ENCODE results near the gene PEX11G. TPM values are rescaled to one million over a fixed set of nuclear protein-coding genes. Genes with fewer than 3 reads are reported as not detected.

Gene PEX11G
- total RNA-seq, 4 donors from 2014 or later, result 2.2 to 14.5 (median 8.9) TPM

DNA sequence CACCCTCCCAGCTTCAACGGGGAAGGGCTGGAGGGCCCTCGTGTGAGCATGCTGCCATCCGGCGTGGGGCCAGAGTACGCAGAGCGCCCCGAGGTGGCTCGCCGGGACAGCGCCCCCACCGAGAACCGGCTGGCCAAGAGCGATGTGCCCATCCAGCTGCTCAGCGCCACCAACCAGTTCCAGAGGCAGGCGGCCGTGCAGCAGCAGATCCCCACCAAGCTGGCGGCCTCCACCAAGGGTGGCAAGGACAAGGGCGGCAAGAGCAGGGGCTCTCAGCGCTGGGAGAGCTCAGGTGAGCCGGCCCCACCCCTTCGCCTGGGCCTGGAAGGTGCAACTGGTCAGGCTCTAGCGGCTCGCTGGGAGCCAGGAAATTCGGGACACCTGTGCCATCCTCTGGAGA is 20.0 kb downstream of the PEX11G start:
- TF ChIP-seq, protein P1, sequence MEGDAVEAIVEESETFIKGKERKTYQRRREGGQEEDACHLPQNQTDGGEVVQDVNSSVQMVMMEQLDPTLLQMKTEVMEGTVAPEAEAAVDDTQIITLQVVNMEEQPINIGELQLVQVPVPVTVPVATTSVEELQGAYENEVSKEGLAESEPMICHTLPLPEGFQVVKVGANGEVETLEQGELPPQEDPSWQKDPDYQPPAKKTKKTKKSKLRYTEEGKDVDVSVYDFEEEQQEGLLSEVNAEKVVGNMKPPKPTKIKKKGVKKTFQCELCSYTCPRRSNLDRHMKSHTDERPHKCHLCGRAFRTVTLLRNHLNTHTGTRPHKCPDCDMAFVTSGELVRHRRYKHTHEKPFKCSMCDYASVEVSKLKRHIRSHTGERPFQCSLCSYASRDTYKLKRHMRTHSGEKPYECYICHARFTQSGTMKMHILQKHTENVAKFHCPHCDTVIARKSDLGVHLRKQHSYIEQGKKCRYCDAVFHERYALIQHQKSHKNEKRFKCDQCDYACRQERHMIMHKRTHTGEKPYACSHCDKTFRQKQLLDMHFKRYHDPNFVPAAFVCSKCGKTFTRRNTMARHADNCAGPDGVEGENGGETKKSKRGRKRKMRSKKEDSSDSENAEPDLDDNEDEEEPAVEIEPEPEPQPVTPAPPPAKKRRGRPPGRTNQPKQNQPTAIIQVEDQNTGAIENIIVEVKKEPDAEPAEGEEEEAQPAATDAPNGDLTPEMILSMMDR (IDR thresholded peaks at IDR 0.05), result no peak
- TF ChIP-seq EP300 (IDR thresholded peaks at IDR 0.05; ENCODE audit: low read depth) (no peak), POLR2A (IDR thresholded peaks at IDR 0.05) (no peak), POLR2AphosphoS5 (IDR thresholded peaks at IDR 0.05) (no peak)
- H3K9me3 ChIP-seq, result no peaks in the 10 kb centered on the region
- intact Hi-C loops (cut with DNase I; ENCODE audit: low total_unique reads), result no loop called here
- peaks cover 0 to 48% (median 17%) of the 10 kb centered on the region in 4 donors for H3K36me3 ChIP-seq
- no peak overlapping the region for H3K27ac ChIP-seq
- in situ Hi-C loops (cut with MboI; ENCODE audit: low pct_ligation_motif_present in 1 of 4, low pct_unique_long_range_greater_than_20kb in 1 of 4, low sequenced_read_pairs in 3 of 4), result no loop called here
- H3K4me3 ChIP-seq, result no peak overlapping the region
- 90% methylated on average over 21 of the region's 24 CpGs; no CpG with 5 or more reads in 1 of the 2 donors for WGBS, 2 donors (ENCODE audit: low coverage in 1 of 2)
- no peaks in the 10 kb centered on the region for H3K27me3 ChIP-seq
- no peaks in the 10 kb centered on the region for H3K4me1 ChIP-seq
- DNase-seq, result no peak

DNA sequence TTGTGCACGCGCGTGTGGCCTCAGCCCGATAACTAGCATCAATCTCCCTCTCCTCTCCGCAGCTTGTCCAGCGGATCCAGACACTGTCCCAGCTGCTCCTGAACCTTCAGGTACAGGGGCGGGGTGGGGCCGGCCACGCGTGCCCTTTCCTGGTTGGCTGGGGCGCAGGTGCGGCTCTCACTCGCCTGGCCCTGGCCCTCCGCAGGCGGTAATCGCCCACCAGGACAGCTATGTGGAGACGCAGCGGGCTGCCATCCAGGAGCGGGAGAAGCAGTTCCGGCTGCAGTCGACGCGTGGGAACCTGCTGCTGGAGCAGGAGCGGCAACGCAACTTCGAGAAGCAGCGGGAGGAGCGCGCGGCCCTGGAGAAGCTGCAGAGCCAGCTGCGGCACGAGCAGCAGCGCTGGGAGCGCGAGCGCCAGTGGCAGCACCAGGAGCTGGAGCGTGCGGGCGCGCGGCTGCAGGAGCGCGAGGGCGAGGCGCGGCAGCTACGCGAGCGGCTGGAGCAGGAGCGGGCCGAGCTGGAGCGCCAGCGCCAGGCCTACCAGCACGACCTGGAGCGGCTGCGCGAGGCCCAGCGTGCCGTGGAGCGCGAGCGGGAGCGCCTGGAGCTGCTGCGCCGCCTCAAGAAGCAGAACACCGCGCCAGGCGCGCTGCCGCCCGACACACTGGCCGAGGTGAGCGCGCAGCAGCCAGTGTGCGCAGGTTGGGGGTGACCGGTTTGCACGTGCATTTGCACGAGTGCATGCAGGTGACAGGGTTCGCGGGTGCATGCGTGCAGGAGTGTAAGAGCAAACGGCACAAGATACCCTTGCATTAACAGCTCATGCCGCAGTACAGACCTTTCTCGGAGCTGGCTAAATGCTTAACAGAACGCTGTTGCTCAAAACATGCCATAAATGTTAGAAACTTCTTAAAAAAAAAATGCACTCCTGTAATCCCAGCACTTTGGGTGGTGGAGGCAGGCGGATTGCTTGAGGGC is 21.5 kb downstream of the PEX11G start:
- DNase-seq, result no peak
- in situ Hi-C loops (cut with MboI; ENCODE audit: low pct_ligation_motif_present in 1 of 4, low pct_unique_long_range_greater_than_20kb in 1 of 4, low sequenced_read_pairs in 3 of 4), result no loop called here
- Histone ChIP-seq H3K27ac (no peak overlapping the region), H3K27me3 (no peaks in the 10 kb centered on the region), H3K4me3 (no peak overlapping the region), H3K36me3 (peaks cover 0 to 50% (median 23%) of the 10 kb centered on the region in 4 donors), H3K4me1 (no peaks in the 10 kb centered on the region), H3K9me3 (no peaks in the 10 kb centered on the region)
- 96 to 100% methylated on average over 1 to 86 of the region's 86 CpGs for WGBS, 2 donors (ENCODE audit: low coverage in 1 of 2)
- intact Hi-C loops (cut with DNase I; ENCODE audit: low total_unique reads), result no loop called here
- no peak for TF ChIP-seq EP300 (IDR thresholded peaks at IDR 0.05; ENCODE audit: low read depth)
- TF ChIP-seq, protein P1 (IDR thresholded peaks at IDR 0.05), result no peak
- TF ChIP-seq POLR2AphosphoS5 (IDR thresholded peaks at IDR 0.05), result no peak
- no peak for TF ChIP-seq POLR2A (IDR thresholded peaks at IDR 0.05)

DNA sequence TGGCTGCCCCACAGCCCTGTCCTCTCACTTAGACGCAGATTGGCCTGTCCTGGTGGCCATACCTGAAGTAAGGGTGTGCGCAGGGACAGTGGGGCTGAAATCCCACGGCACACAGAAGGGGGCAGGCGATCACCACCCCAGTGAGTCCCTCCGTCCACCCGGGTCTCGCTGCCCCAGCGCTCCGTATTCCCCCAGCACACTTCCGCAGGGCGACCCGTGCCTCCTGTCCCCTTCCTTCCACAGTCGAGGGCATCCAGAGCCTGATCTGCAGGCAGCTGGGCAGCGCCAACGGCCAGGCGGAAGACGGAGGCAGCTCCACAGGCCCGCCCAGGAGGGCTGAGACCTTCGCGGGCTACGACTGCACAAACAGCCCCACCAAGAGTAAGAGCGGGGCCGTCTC is 25.3 kb downstream of the PEX11G start:
- TF ChIP-seq POLR2AphosphoS5 (IDR thresholded peaks at IDR 0.05), result no peak
- no peak for TF ChIP-seq POLR2A (IDR thresholded peaks at IDR 0.05)
- TF ChIP-seq, protein P1 (IDR thresholded peaks at IDR 0.05), result no peak
- no peak for TF ChIP-seq EP300 (IDR thresholded peaks at IDR 0.05; ENCODE audit: low read depth)
- H3K4me3 ChIP-seq, result no peak overlapping the region
- intact Hi-C loops (cut with DNase I; ENCODE audit: low total_unique reads), result no loop called here
- in situ Hi-C loops (cut with MboI; ENCODE audit: low pct_ligation_motif_present in 1 of 4, low pct_unique_long_range_greater_than_20kb in 1 of 4, low sequenced_read_pairs in 3 of 4), result no loop called here
- no peaks in the 10 kb centered on the region for H3K4me1 ChIP-seq
- WGBS, 2 donors (ENCODE audit: low coverage in 1 of 2), result 94% methylated on average over 23 of the region's 23 CpGs; no CpG with 5 or more reads in 1 of the 2 donors
- H3K9me3 ChIP-seq, result no peaks in the 10 kb centered on the region
- no peak for DNase-seq
- no peaks in the 10 kb centered on the region for H3K27me3 ChIP-seq
- H3K36me3 ChIP-seq, result peaks cover 0 to 54% (median 27%) of the 10 kb centered on the region in 4 donors
- H3K27ac ChIP-seq, result no peak overlapping the region

DNA sequence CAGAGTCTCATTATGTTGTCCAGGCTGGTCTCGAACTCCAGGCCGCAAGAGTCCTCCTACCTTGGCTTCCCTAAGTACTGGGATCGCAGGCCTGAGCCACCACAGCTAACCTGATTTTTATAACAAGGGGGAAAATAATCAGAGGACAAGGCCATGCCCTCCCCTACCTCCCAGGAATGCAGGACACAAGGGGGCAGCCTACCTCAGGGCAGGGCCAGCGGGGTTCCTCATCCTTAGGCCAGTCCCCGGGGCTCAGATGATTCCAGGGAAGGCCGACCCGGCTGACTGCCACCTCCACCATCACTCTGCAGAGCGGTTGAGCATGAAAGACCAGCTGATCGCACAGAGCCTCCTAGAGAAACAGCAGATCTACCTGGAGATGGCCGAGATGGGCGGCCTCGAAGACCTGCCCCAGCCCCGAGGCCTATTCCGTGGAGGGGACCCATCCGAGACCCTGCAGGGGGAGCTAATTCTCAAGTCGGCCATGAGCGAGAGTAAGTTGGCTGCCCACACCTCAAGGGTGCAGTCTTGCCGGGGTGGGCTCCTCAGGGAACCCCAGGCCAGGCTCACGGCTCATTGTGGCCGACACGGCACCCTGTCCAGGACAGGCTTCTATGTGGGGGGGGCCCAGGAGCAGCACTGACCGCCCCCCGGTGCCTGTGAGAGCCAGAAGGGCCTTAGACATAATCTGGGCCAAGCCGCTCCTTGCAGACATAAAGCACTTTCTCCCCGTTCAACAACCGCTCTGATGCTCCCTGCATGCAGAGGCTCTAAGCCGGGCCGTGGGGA is 26.8 kb downstream of the PEX11G start:
- WGBS, 2 donors (ENCODE audit: low coverage in 1 of 2), result 93% methylated on average over 27 of the region's 28 CpGs; no CpG with 5 or more reads in 1 of the 2 donors
- no peak overlapping the region for H3K27ac ChIP-seq
- H3K27me3 ChIP-seq, result no peaks in the 10 kb centered on the region
- no peaks in the 10 kb centered on the region for H3K9me3 ChIP-seq
- intact Hi-C loops (cut with DNase I; ENCODE audit: low total_unique reads) (no loop called here), in situ Hi-C loops (cut with MboI; ENCODE audit: low pct_ligation_motif_present in 1 of 4, low pct_unique_long_range_greater_than_20kb in 1 of 4, low sequenced_read_pairs in 3 of 4) (no loop called here)
- H3K36me3 ChIP-seq, result peaks cover 0 to 46% (median 20%) of the 10 kb centered on the region in 4 donors
- DNase-seq, result no peak
- TF ChIP-seq, protein P1 (IDR thresholded peaks at IDR 0.05), result no peak
- TF ChIP-seq POLR2AphosphoS5 (IDR thresholded peaks at IDR 0.05), result no peak
- TF ChIP-seq POLR2A (IDR thresholded peaks at IDR 0.05), result no peak
- TF ChIP-seq EP300 (IDR thresholded peaks at IDR 0.05; ENCODE audit: low read depth), result no peak
- no peak overlapping the region for H3K4me3 ChIP-seq
- H3K4me1 ChIP-seq, result no peaks in the 10 kb centered on the region

Measured in transverse colon (tissue), 4 donors.